ENCODE measurements around the gene GOLGA8T.
"Not testable (repeated sequence)": the region's sequence is repeated elsewhere in the genome, so short reads cannot be mapped to it uniquely, and the experiment has no call there.

Gene GOLGA8T

GRCh38 chr15:30173041-30173608 is 38.3 kb downstream of the GOLGA8T start:
- TF ChIP-seq CTCF (conservative IDR thresholded peaks at IDR 0.05) = peak; percentile 42
- H3K27ac ChIP-seq = not testable (repeated sequence)

- not testable (repeated sequence) for H3K27ac ChIP-seq
Measured at GRCh38 chr15:30175291-30175690, 40.4 kb downstream of the GOLGA8T start.

DNA sequence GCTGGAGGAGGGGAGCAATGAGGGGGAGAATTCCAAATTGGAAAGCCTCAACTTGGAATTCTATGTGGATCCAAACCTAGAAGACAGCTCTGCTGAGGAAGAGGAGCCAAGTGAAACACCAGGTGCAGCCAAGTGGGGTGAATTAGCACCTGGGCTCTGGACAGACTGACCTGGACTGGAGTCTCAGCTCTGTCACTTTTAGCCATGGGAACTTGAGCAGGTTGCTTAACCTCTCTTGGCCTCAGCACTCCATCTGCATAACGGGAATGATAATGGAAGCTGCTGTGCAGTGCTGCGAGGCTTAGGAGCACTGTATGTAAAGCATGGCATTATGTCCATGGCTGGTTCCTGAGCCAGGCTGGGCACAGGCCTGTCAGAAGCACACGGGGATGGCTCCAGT is 41.8 kb downstream of the GOLGA8T start:
- not testable (repeated sequence) for H3K27ac ChIP-seq

DNA sequence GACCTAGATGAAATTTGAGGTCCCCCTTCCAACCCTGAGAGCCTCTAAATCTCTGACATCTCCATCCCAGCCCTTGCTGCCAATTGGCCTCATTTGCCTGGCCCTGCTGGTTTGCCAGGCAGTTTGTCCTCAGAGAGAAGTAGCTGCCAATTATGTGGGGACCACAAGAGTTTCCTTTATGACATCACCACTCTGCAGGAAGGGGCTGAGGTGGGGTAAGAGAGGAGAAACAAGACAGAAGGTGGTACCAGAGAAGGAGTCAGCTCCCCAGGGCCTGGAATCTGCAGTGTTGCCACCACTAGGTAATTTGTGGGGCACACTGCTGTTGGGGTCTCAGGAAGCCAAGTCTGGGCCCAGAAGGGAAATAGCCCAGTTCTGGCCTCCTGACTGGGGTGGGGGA is 45.0 kb downstream of the GOLGA8T start:
- H3K27ac ChIP-seq = not testable (repeated sequence)

DNA sequence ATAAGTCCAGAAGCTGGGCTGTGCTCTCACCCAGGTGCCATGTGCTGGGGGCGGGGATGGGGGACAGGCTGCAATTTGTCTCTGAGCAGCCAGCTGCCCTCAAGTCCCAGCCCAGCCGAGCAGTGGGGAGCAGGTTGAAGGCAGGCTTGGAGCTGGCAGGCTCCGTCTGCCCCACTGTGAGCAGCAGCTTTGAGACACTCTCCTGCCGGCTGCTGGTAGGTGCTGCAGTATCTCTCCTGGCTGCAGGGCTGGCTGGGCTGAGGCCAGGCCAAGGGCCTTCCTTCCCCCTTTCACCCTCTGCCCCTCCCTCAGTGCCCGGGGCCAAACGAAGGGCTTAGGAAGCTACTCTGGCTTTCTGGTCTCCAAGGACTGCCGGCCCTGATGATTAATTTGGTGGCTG is 50.6 kb downstream of the GOLGA8T start:
- H3K27ac ChIP-seq = not testable (repeated sequence)

DNA sequence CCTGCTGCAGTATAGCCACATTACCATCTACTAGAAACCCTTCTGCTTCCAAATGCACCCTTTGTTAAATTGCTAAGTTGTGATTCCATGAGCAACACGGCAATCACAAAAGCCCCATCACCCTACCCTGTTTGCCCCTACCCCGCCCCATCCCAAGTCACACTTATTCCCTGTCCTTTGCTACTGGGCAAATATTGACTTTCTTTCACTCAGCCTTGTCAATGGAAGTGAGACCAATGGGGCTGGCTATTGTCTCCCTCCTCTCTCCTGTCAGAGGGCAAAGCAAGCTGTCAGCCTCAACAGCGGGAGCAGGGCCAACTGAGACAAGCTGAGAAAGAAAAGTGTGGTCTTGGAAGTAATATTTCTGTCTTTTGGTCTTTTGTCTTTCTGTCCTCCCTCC is 52.6 kb downstream of the GOLGA8T start:
- not testable (repeated sequence) for H3K27ac ChIP-seq

- H3K27ac ChIP-seq = not testable (repeated sequence)
Measured at GRCh38 chr15:30189754-30190153, 54.9 kb downstream of the GOLGA8T start.

DNA sequence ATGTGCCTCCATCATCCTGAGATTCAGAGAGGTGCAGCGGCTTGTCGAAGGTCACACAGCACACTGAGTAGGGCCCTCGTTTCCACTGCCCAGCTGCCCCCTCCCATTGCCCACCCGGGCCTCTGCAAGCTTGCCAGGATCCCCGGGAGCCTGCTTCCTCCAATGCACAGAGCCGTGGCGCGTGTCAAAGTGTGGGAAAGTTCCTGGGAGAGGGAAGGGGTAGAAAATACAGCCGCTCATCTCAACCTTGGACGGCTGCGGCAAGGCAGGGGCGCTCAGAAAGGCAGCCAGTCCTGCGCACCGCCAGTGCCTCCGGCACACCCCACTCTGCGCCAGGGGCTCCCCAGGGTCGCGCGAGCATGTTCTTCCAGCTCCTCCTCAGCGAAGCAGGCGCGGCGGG is 56.3 kb downstream of the GOLGA8T start:
- H3K27ac ChIP-seq = not testable (repeated sequence)

DNA sequence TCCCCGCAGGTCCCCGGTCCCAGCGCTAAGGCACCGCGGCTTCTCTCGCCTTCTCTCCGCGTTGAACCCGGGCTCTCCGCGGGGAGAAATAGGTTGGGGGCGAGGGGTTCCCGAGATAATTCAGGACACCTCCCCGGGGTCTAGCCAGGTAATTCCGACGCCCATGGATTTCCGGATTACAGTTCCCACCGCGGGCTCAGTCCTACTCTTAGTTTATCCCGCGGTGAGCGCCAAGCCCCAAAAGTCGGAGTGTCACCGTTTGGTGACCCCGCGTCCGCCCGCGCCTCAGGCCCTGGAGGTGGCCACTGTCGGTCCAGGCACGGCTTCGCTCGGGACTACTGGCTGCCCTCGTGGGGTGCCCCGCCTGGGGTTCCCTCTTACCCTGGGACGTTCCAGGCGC is 56.8 kb downstream of the GOLGA8T start:
- not testable (repeated sequence) for H3K27ac ChIP-seq

DNA sequence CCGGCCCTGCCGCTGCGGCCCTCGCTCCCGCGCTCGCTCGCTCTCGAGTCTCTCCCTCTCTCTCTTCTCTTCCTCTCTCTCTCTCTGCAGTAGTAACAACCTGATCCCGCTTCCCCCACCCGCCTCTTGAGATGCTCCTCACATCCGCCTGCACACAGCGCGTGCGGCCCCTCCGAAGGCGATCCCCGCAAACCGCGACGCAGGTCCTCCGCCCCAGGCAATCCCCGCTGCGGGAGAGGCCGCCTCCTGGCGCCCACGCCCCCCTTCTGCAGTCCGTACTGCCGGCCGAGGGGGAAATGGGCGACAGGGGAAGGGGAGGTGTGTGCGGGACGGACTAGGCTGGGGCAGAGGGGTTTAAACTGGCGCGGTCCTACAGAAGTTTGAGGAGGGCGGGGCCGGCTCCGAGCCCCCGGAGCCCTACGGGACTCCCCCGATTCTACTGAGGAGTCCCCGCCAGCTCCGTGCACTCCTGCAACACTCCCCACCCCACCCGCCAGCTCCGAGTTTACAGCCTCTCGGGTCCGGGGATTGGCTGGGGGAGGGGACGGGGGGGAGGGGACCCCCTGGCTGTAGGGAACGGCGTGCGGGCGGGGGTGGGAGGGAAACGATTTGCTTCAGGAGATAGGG is 57.4 kb downstream of the GOLGA8T start:
- not testable (repeated sequence) for H3K27ac ChIP-seq

GRCh38 chr15:30192892-30193291 is 58.0 kb downstream of the GOLGA8T start:
- H3K27ac ChIP-seq = not testable (repeated sequence)
